HG03025 (cell line): ENCODE measurements around the gene PTPRT.

Experiments used
- ATAC-seq: cut with Tn5 transposase; IDR thresholded peaks from one replicate; pipeline ENCODE4 v1.9.1; 2021; ENCODE audit warnings: mild to moderate bottlenecking, moderate library complexity; ENCODE audit not compliant: unreplicated experiment, low FRiP score

Gene PTPRT

DNA sequence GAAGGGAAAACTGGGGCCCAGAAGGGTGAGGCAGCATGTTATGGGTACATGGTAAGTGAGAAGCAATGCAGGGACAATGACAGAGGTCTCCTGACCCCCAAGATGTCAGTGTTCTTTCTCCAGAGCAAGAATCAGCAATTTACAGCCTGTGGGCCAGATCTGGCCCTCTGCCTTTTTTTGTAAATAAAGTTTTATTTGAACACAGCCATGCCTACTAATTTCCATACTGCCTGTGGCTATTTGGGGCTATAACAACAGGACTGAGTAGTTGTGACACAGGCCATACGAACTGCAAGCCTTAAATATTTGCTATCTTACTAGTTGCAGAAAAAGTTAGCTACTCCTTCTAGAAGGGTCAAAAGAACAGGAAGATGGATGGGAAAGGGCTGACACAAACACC, 52.5 kb downstream of the PTPRT start:
- no peak for ATAC-seq

DNA sequence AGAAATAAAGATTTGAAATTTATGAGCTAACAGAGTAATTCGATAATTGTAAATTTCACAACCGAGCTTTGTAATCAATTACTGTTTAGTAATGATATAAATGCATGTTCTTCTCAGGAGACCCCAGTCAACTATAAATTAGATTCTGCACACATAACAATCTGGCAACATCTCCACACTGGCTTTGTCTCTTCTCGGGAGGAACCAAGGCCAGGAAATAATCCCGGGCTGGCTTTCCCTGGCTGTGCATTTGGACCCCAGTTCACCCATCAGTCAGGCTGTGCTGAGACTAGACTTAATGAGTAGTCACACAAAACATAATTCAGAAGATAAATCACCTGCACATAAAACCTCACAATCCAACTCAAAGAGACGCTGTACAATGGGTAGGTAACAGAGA, 65.5 kb downstream of the PTPRT start:
- ATAC-seq = no peak

DNA sequence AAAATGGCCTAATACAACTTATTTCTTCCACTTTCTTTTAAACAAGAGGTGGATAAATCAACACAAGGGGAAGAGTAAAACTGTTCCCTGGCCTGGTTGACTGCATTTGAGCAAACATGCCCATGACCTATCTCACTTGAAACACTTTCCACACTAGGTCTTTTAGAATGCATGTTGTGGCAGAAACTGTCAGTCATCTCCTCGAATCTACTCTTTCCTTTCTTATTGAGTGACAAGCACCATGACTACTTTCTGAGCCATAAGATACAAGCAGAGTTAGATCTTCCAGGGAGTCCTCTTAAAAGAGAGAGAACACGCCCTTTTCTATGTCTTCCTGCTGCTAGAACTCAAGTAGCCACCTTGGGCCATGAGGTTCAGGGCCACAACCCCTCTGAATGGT, 66.5 kb downstream of the PTPRT start:
- no peak for ATAC-seq

GRCh38 chr20:43119720-43120119, 70.0 kb downstream of the PTPRT start:
- ATAC-seq = no peak

DNA sequence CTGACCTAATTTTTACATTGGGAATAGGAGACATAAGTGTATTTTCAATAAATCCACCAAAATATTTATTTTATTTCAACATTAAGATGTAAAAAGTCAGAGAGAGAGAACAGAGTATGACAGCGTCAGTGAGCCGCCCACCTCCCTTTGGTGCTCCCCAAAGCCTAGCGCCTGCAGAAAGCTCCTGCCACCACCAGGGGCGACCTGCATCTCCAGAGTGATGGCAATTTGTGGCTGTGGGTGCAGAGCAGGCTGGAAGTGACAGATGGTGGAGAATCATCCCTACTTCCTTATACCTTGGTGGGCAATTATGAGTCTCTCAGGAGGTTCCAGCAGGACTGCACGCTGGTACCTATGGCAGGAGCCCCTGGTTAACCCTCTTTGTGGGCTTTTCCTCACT, 87.3 kb downstream of the PTPRT start:
- ATAC-seq = no peak

GRCh38 chr20:43096931-43097260, 92.8 kb downstream of the PTPRT start:
- no peak for ATAC-seq

GRCh38 chr20:43096126-43096930, 93.4 kb downstream of the PTPRT start:
- ATAC-seq = no peak

- no peak for ATAC-seq
Observed at GRCh38 chr20:43095034-43095433, 94.7 kb downstream of the PTPRT start.

DNA sequence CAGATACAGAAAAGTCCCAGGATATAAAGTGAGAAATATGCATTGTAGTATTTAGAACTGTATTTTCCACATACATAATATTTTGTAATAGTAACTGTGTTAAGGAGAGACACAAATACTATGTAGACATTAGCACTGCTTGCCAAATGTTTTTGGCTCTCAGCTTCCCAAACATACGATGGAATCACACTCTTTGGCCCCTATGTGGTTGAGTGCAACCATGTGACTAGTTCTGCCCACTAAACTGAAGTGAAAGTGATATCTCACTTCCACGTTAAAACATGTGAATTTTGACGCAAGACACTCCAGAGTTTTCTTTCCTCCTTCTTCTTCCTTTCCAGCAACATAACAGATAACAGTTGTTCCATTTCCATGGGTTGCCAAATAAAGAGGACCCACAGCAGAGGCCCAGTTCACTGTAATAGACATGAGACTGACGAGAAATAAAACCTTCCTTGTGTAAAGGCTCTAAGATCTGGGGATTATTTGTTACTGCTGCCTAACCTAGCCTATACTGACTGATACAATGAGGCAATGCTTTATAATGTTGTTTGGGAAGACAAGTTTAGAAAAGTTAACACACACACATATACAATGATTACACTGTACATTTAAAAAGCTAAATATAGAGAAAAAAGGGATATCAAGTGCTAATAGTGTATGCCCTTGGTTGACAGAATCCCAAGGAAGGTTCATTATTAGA, 97.2 kb downstream of the PTPRT start:
- no peak for ATAC-seq

DNA sequence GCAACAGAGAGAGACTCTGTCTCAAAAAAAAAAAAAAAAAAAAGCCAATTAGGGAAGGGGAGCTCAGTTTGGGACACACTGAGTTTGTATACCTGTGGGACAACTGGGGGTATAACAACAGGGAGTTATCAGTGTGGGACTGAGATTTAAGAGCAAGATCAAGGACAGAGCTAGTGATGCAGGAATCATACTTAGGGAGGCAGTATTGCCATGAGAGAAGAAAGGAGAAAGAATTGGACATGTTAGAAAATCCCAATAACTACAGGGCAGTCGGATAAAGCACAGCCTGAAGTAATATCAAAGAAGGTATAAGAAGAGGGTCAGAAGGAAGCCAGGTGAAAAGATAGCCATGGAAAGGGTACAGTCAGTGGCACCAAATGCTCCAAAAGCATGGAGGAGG, 121.2 kb downstream of the PTPRT start:
- no peak for ATAC-seq

DNA sequence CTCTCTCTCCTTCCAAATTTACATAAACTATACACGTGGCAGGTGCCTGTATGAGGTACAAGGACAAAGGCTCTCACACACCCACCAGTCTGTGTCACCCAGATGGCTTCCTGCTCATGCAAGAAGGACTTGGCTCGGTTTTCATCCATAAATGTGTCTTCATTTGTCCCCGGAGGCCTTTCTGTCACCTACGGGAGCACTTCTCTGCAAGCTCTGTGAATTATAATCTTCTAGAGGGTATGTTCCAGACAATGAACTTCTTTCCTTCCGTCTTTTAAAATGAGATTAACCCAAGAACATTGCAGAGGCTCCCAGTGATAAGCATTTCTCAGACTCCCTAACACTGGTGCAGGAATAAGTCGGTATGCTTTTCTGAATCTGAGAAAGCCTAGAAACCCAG, 123.6 kb downstream of the PTPRT start:
- ATAC-seq = no peak

- ATAC-seq = no peak
Observed at GRCh38 chr20:43065299-43065698, 124.4 kb downstream of the PTPRT start.

GRCh38 chr20:43058077-43058476, 131.6 kb downstream of the PTPRT start:
- ATAC-seq = no peak

- no peak for ATAC-seq
Observed at GRCh38 chr20:43057317-43057716, 132.4 kb downstream of the PTPRT start.

DNA sequence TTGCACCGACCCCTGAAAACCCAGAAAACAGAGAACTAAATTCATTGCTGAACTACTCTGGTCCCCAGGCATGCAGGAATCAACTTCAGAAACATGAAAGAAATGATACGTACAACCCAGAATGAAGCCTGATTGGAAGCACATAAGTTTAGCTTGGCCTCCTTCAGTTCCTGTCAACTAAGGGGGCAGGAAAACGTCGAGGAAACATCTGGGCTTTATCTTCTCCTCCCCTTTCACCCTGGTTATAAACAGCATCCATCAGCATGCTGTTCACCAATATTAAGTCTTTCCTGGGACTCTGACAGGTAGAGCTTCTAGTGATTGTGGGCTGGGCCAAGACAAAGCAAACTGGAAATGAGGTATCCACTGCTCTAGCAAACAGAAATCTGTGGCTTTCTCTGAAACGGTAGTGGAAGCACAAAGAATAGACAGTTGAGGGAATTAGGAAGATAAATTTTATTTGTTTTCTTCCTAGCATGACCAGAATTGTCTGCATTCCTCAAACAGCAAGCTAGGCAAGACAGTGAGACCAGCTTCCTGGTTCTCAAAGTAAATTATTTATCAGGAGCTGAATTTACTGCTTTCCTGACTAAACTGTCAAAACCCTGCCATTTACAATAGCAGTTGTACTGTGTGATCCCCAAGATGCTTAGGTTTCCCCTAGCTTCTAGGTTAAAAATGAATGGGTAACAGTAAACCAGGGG, 134.4 kb downstream of the PTPRT start:
- no peak for ATAC-seq

DNA sequence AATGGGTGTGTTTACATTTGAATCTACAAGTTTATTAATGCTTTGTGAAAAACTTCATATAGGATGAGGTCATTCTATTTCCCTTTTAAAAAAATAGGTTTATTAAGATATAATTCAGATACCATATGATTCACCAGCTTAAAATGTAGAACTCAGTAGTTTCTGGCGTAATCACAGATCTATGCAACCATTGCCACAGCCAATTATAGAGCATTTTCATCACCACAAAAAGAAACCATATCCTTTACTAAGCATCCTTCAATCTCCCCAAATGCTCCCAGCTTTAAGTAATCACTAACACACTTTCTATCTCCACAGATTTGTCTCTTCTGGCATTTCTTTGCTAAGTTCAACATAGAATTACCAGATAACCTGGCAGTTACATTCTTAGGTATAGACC, 137.2 kb downstream of the PTPRT start:
- no peak for ATAC-seq

DNA sequence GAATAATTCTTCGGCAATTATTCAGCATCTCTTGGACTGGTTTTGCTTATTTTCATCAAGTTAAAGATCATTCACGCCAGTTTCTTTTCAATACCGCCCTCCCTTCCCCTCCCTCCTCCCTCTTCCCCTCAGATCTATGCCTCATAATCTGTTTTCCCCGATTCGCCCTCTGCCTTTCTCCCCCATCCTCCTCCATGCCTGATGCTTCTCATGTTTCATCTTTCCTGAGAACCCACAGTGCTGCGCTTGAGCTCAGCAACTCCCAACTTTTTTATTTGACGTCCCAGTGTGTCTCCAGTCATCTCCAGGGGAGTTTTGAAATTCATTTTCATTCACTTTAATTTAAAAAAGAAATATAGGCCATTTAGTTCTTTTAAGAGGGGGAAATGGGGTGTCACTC, 142.7 kb downstream of the PTPRT start:
- no peak for ATAC-seq

DNA sequence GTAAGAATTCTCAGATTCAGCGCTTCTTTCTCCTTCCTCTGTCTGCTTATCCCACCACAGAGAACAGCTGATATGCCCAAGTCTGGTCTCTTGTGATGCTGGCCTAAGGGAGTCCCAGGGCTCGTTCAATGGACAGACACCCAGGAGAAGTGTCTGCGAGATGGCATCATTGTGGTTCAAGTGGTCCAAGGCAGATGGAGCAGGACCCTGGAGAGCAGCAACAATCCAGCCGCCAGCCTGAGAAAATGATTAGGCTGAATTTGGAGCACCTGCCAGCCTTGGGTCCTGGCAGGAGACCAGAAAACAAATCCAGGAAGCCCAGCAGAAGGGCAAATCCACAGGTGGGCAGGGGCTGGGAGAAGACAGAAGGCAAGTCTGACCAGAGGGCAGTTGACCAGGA, 145.8 kb downstream of the PTPRT start:
- no peak for ATAC-seq

DNA sequence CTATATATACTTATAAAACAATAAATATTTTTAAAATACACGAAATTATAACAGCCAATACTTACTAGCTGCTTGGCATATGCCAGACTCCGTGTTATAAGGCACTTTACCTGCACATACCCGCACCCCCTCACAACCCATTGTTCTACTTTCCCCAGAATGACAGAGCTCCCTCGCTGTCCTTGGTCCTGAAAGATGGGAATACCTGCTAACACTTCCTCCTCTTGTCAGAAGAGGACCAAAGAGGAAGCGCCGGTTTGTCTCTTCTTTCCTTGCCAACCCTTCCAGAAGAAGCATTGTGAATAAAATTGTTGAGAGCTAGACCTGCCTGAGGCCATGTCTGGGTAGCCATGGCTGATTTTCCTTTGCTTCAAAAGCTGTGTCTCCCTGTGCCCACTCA, 149.3 kb downstream of the PTPRT start:
- ATAC-seq = no peak

GRCh38 chr20:43037605-43038309, 151.9 kb downstream of the PTPRT start:
- no peak for ATAC-seq
